ENCODE results near the gene DNAH7.

GRCh38 chr2:195697681-195698220, 370.9 kb downstream of the DNAH7 start:
- TF ChIP-seq CTCF (IDR thresholded peaks at IDR 0.05) = no peak
- no peak for TF ChIP-seq POLR2A (IDR thresholded peaks at IDR 0.05)

Measured in testis (tissue), 2 donors.